Mucosa of descending colon (tissue), 3 donors: ENCODE results near the gene BARX2. TPM values are rescaled to one million over a fixed set of nuclear protein-coding genes. Genes with fewer than 3 reads are reported as not detected.

ENCODE experiments used
- ATAC-seq: fragments of 200-7000 bp; cut with Tn5 transposase; one replicate; pipeline ENCODE4 v1.9.1; 2020; ENCODE audit warnings: mild to moderate bottlenecking, moderate library complexity
- DNase-seq, 3 donors: peaks; one replicate each; pipeline ENCODE4 v3.0.0-alpha.2; 2020
- H3K36me3 ChIP-seq: fragments of 200-600 bp; one replicate; pipeline ENCODE4 v1.8.0; 2021; ENCODE audit warnings: low read depth, mild to moderate bottlenecking
- H3K4me1 ChIP-seq: fragments of 200-600 bp; one replicate; pipeline ENCODE4 v1.8.0; 2021; ENCODE audit warnings: low read depth, mild to moderate bottlenecking
- H3K4me3 ChIP-seq: fragments of 200-600 bp; one replicate; pipeline ENCODE4 v1.8.0; 2021; ENCODE audit warnings: mild to moderate bottlenecking
- H3K9me3 ChIP-seq: fragments of 200-600 bp; one replicate; pipeline ENCODE4 v1.8.0; 2021; ENCODE audit warnings: mild to moderate bottlenecking
- CTCF ChIP-seq: fragments of 200-600 bp; IDR thresholded peaks from one replicate; pipeline ENCODE4 v1.8.0; 2022; ENCODE audit warnings: antibody characterized with exemption, mild to moderate bottlenecking
- intact Hi-C, 2 donors: fragments of 100-400 bp; cut with DNase I in 1 of 2; cut with micrococcal nuclease in 1 of 2; formaldehyde crosslinking; loops; one replicate each; pipeline versions ENCODE4 v1.11.0 to v1.11.1; 2022; cut with DNase I, micrococcal nuclease
- total RNA-seq, 3 donors: library from RNA; stranded (reverse); fragmentation: NEBNext Ultra II Directional in 2 of 3; extraction: Animal tissue kit (Norgen Biotek cat#: 25700) in 2 of 3; gene quantifications; one replicate each; pipeline versions ENCODE4 v1.2.1 to v1.2.4, GENCODE V29; 2021 to 2023
- donor health status: DM: no; HTN: no; CAD: no; lungs with moderate emphysema.
- donor health status: DM: no; HTN: no; CAD: no.
- donor health status: DM: no; HTN: yes; CAD: no.

The BARX2 gene
- total RNA-seq, 3 donors from 2014 or later, result 10.8 to 25.6 (median 24.6) TPM

- no peak for TF ChIP-seq CTCF
- ATAC-seq (no peak), DNase-seq (no peak)
- peaks cover 4% of the 10 kb centered on the region for H3K9me3 ChIP-seq
- H3K4me1 ChIP-seq, result no peaks in the 10 kb centered on the region
- intact Hi-C loops, result no loop called here
- no peak overlapping the region for H3K4me3 ChIP-seq
- no peaks in the 10 kb centered on the region for H3K36me3 ChIP-seq
Measured at GRCh38 chr11:129435499-129436245, 60.0 kb downstream of the BARX2 start.

GRCh38 chr11:129436573-129436972 lies 60.9 kb downstream of the BARX2 start:
- Histone ChIP-seq H3K4me1 (no peaks in the 10 kb centered on the region), H3K4me3 (no peak overlapping the region), H3K9me3 (peaks cover 1% of the 10 kb centered on the region), H3K36me3 (no peaks in the 10 kb centered on the region)
- DNase-seq (no peak), ATAC-seq (no peak)
- no peak for TF ChIP-seq CTCF
- intact Hi-C loops, result no loop called here

GRCh38 chr11:129440028-129440713 lies 64.5 kb downstream of the BARX2 start:
- Histone ChIP-seq H3K4me3 (no peak overlapping the region), H3K36me3 (no peaks in the 10 kb centered on the region), H3K9me3 (no peaks in the 10 kb centered on the region), H3K4me1 (no peaks in the 10 kb centered on the region)
- ATAC-seq (peak; percentile 17), DNase-seq (no peak)
- TF ChIP-seq CTCF, result no peak
- intact Hi-C loops, result no loop called here

GRCh38 chr11:129442171-129442570 lies 66.5 kb downstream of the BARX2 start:
- Histone ChIP-seq H3K4me3 (no peak overlapping the region), H3K9me3 (no peaks in the 10 kb centered on the region), H3K4me1 (no peaks in the 10 kb centered on the region), H3K36me3 (no peaks in the 10 kb centered on the region)
- no peak for DNase-seq
- no peak for ATAC-seq
- TF ChIP-seq CTCF, result no peak
- intact Hi-C loops, result no loop called here

GRCh38 chr11:129443276-129443675 lies 67.6 kb downstream of the BARX2 start:
- ATAC-seq (no peak), DNase-seq (no peak)

More at GRCh38 chr11:129443276-129443675, 67.6 kb downstream of the BARX2 start:
- no peaks in the 10 kb centered on the region for H3K36me3 ChIP-seq
- H3K9me3 ChIP-seq, result no peaks in the 10 kb centered on the region
- TF ChIP-seq CTCF, result no peak
- H3K4me3 ChIP-seq, result no peak overlapping the region
- intact Hi-C loops, result no loop called here
- H3K4me1 ChIP-seq, result no peaks in the 10 kb centered on the region
